Measurements from ENCODE around the gene KAZN.

KAZN gene

DNA sequence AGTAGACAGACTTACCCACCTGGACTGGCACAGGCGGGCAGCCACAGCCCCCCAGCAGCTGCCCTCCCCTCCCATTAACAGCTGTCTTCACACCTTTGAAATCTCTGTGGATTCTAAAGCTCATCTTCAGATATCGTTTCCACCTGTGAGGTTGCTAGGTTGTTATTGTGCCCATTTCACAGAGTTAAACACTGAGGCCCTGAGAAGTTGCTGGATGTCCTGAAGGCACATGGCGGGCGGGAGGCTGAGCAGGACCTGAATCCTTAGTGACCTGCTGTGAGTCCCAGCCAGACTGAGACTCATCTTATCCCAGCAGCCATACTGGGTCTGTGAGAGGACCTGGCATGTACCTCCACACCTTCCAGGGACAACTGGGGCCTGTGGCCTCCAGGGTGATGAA, 420.3 kb downstream of the KAZN start:
- no peak overlapping the region for H3K4me3 ChIP-seq (ENCODE audit: low read depth, low read length)
- TF ChIP-seq, protein P1, sequence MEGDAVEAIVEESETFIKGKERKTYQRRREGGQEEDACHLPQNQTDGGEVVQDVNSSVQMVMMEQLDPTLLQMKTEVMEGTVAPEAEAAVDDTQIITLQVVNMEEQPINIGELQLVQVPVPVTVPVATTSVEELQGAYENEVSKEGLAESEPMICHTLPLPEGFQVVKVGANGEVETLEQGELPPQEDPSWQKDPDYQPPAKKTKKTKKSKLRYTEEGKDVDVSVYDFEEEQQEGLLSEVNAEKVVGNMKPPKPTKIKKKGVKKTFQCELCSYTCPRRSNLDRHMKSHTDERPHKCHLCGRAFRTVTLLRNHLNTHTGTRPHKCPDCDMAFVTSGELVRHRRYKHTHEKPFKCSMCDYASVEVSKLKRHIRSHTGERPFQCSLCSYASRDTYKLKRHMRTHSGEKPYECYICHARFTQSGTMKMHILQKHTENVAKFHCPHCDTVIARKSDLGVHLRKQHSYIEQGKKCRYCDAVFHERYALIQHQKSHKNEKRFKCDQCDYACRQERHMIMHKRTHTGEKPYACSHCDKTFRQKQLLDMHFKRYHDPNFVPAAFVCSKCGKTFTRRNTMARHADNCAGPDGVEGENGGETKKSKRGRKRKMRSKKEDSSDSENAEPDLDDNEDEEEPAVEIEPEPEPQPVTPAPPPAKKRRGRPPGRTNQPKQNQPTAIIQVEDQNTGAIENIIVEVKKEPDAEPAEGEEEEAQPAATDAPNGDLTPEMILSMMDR (IDR thresholded peaks at IDR 0.05; ENCODE audit: borderline replicate concordance, insufficient read depth, low read depth, low read length): no peak

DNA sequence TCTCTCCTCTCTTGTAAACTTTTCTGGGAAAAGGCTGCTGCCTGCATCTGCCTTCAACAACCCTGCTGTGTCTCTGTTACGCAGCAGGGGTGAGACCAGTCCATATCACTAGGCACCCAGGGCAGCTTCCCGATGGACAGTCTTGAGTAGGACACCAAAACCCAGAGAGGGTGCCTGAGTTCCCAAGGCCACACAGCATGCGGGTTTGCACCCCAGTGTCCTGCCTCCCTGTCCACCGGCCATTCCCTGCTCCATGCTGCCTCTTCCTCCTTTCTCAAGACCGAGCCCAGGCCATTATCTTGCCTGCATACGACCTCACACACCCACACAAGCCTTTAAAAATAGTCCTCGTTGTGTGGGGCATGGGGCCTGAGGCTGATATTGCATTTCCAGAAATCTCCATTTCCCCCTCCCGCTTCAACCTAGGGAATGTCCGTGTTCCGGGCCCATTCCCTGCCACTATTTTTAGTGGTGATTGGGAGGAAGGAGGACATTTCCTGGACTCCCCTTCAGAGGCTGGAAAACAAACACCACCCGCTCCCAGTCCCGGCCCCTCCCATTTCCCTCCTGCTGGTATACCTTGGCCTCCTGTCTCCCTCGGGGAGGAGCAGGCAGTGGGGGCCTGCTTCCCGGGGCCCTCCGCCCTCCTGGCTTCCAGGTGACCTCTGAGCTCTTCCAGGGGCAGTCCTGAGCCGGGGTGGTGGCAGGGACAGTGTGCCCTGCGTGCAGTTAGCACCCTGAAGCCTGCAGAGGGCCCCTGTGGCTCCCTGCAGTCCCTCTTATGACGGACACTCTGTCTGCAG, 422.7 kb downstream of the KAZN start:
- TF ChIP-seq, protein P1 (IDR thresholded peaks at IDR 0.05; ENCODE audit: borderline replicate concordance, insufficient read depth, low read depth, low read length): no peak
- no peak overlapping the region for H3K4me3 ChIP-seq (ENCODE audit: low read depth, low read length)

DNA sequence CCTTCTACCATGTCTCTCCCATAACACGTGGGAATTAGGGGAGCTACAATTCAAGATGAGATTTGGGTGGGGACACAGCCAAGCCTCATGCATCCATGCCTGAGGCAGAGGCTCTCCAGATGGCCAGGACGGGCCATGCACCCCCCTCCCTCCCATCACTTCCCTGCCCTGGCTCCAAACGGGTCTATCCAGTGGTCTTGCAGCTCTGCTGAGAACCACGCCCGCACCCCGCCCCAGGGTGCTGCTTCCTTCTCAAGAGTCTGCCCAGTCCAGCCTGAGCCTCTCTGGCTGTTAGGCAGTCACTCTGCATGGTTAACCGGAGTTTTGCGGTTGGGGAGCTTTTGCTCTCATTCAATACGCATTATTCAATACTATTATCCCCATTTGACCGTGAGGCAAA, 423.6 kb downstream of the KAZN start:
- TF ChIP-seq, protein P1 (IDR thresholded peaks at IDR 0.05; ENCODE audit: borderline replicate concordance, insufficient read depth, low read depth, low read length): no peak
- no peak overlapping the region for H3K4me3 ChIP-seq (ENCODE audit: low read depth, low read length)

DNA sequence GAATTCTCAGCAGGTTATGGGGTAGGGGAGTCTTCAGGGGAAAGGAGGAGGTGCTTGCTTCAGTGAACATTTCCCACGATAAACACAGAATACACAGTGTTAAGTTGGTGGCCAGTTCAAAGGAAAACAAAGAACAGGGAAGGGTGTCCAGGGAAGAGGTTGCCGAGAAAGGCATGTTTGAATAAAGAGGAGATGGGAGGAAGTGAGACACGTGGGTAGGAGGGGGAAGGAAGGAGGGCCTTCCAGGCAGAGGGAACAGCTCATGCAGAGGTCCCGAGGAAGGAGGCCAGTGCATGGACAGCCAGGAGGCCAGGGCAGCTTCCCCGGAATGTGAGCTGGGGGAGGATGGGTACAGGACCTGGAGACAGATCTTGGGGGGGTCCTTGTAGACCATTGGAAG, 424.7 kb downstream of the KAZN start:
- TF ChIP-seq, protein P1 (IDR thresholded peaks at IDR 0.05; ENCODE audit: borderline replicate concordance, insufficient read depth, low read depth, low read length): no peak

DNA sequence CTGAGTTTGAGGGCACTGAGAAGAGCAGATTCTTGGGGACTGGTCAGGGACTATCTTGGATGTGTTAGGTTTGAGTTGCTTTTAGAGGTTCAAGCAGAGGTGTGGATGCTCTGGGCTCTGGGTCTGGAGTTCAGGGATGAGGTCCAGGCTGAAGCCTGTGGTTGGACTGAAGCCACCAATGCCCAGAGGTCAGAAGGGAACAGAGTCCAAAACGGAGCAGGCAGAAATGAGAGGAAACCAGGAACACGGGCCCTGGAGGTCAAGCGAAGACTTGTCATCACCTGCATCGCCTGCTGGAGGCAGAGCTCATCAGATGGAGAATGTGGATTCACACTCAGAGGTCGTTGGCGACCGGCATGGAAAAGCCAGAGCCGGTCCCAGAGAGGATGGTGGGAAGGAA, 425.5 kb downstream of the KAZN start:
- H3K4me3 ChIP-seq (ENCODE audit: low read depth, low read length): no peak overlapping the region
- TF ChIP-seq, protein P1 (IDR thresholded peaks at IDR 0.05; ENCODE audit: borderline replicate concordance, insufficient read depth, low read depth, low read length): no peak

More for the DNA sequence above, 424.7 kb downstream of the KAZN start:
- no peak overlapping the region for H3K4me3 ChIP-seq (ENCODE audit: low read depth, low read length)

DNA sequence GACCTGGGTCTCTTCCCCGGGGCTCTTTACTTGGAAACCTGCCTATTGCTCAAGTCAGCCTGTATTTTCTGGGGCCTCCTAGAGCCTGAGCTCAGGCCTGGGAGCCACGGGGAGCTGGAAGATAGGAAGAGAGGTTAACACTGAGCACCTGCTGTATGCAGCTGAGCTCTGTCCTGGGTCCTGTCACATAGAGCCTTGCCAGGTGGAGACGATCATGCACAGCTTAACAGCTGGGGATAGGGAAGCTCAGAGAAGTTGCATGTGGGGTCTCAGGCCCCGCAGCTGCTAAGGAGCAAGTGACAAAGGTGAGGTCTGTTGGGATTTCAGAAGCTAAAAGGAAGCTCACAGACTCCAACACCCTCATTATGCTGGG, 427.6 kb downstream of the KAZN start:
- H3K4me3 ChIP-seq (ENCODE audit: low read depth, low read length): no peak overlapping the region
- TF ChIP-seq, protein P1 (IDR thresholded peaks at IDR 0.05; ENCODE audit: borderline replicate concordance, insufficient read depth, low read depth, low read length): no peak

DNA sequence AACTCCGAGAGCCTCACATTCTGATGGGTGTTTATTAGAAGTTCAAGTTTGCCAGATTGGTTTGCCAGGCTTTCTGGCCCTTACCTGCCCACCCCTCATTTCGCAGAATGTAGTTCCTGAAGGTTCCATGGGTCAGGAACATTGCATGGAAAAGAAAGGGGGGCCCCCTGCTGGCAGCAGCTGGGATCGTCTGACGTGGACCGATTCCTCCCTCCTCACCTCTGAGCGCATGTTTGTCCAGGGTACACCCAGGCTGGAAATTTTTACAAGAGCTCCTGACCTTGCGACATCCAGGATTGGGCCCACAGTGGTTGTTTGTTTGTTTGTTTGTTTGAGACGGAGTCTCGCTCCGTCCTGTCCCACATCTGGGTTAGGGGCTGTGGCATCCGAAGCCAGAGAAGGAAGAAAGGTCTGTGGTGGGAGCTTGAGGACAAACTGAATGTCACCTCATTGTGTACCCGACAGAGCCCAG, 429.1 kb downstream of the KAZN start:
- H3K4me3 ChIP-seq (ENCODE audit: low read depth, low read length): no peak overlapping the region
- TF ChIP-seq, protein P1 (IDR thresholded peaks at IDR 0.05; ENCODE audit: borderline replicate concordance, insufficient read depth, low read depth, low read length): peak; percentile 87
